Osteoblast (primary cell): ENCODE measurements around the gene GDAP1L1. TPM values are rescaled to one million over a fixed set of nuclear protein-coding genes. Genes with fewer than 3 reads are reported as not detected.

Experiments used
- DNase-seq: peaks from one replicate; pipeline ENCODE4 v3.0.0; 2011; ENCODE audit warnings: low spot score, mixed read lengths; ENCODE audit not compliant: insufficient read length; ENCODE audit errors: missing footprints
- H2AFZ ChIP-seq: 2 replicates; pipeline ENCODE4 v1.6.0; 2011; ENCODE audit warnings: mild to moderate bottlenecking, low read length
- H3K27ac ChIP-seq: 2 replicates; pipeline ENCODE4 v1.5.1; 2011; ENCODE audit warnings: mild to moderate bottlenecking, low read depth, low read length, moderate library complexity
- H3K27me3 ChIP-seq: 2 replicates; pipeline ENCODE4 v1.6.0; 2012; ENCODE audit warnings: mild to moderate bottlenecking, control low read depth, inconsistent platforms, low read length, moderate library complexity; ENCODE audit not compliant: insufficient read depth
- H3K36me3 ChIP-seq: 2 replicates; pipeline ENCODE4 v1.5.1; 2011; ENCODE audit warnings: mild to moderate bottlenecking, low read length, control low read depth, moderate library complexity; ENCODE audit not compliant: insufficient read depth
- H3K4me1 ChIP-seq: 2 replicates; pipeline ENCODE4 v1.5.1; 2011; ENCODE audit warnings: mild to moderate bottlenecking, low read length, control low read depth, moderate library complexity; ENCODE audit not compliant: insufficient read depth
- H3K4me2 ChIP-seq: 2 replicates; pipeline ENCODE4 v1.6.0; 2011; ENCODE audit warnings: mild to moderate bottlenecking, low read length; ENCODE audit not compliant: insufficient read depth
- H3K4me3 ChIP-seq: fragments of 200-600 bp; sonication (generic); 3 replicates; pipeline ENCODE4 v1.5.1; 2012; ENCODE audit warnings: mild to moderate bottlenecking, low read length, inconsistent platforms; ENCODE audit not compliant: insufficient read depth
- H3K79me2 ChIP-seq: 2 replicates; pipeline ENCODE4 v1.6.0; 2012; ENCODE audit warnings: mild to moderate bottlenecking, low read length, control low read depth, inconsistent platforms; ENCODE audit not compliant: insufficient read depth
- H3K9me3 ChIP-seq: 2 replicates; pipeline ENCODE4 v1.5.1; 2011; ENCODE audit warnings: low read depth, low read length, control low read depth
- H4K20me1 ChIP-seq: 2 replicates; pipeline ENCODE4 v1.6.0; 2012; ENCODE audit warnings: mild to moderate bottlenecking, low read length, control low read depth; ENCODE audit not compliant: insufficient read depth
- CTCF ChIP-seq: IDR thresholded peaks from 2 replicates; pipeline ENCODE4 v1.5.1; 2011; ENCODE audit warnings: mild to moderate bottlenecking, low read depth, low read length, moderate library complexity; ENCODE audit errors: extremely low read depth
- total RNA-seq: library from RNA; depleted of rRNA; stranded (reverse); fragments of >200 nt; gene quantifications from 2 replicates; pipeline ENCODE4 v1.2.3, GENCODE V29; 2012

The GDAP1L1 gene
- total RNA-seq, 1 donor: 0.72 TPM

- TF ChIP-seq CTCF: no peak
- H3K79me2 ChIP-seq: no peaks in the 10 kb centered on the region
- H3K9me3 ChIP-seq: no peaks in the 10 kb centered on the region
- H3K36me3 ChIP-seq: no peaks in the 10 kb centered on the region
- no peak overlapping the region for H3K27ac ChIP-seq
- H3K27me3 ChIP-seq: no peaks in the 10 kb centered on the region
- no peak overlapping the region for H3K4me2 ChIP-seq
- no peak overlapping the region for H3K4me3 ChIP-seq
- no peak overlapping the region for H2AFZ ChIP-seq
- DNase-seq: no peak
- peaks cover 5% of the 10 kb centered on the region for H4K20me1 ChIP-seq
- no peaks in the 10 kb centered on the region for H3K4me1 ChIP-seq
Measured at GRCh38 chr20:44219170-44219730, 27.9 kb upstream of the GDAP1L1 start.

DNA sequence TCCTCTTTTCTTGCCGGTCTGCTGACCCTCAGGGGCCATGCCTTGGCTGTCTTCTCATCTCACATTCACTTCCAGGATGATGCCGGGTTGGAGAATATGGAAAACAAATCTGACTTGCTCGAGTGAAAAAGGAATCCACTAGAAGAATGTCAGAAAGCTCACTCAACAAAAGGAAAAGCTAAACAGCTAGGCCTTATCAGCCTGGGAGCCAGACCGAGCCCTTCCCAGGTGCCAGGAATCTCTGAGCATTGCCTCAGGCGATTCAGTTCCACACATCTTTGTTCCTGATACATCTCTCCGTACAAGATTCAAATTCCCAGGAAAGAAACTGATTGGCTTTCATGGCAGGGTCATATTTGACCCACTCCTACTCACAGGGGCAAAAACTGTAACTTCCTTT, 27.3 kb upstream of the GDAP1L1 start:
- H3K36me3 ChIP-seq: no peaks in the 10 kb centered on the region
- no peak overlapping the region for H3K27ac ChIP-seq
- no peak overlapping the region for H3K4me2 ChIP-seq
- no peak overlapping the region for H2AFZ ChIP-seq
- H3K4me1 ChIP-seq: no peaks in the 10 kb centered on the region
- H3K9me3 ChIP-seq: no peaks in the 10 kb centered on the region
- no peak for TF ChIP-seq CTCF
- no peak for DNase-seq
- H3K79me2 ChIP-seq: no peaks in the 10 kb centered on the region
- peaks cover 5% of the 10 kb centered on the region for H4K20me1 ChIP-seq
- H3K27me3 ChIP-seq: peaks cover 3% of the 10 kb centered on the region
- no peak overlapping the region for H3K4me3 ChIP-seq

GRCh38 chr20:44221368-44221954, 25.6 kb upstream of the GDAP1L1 start:
- Histone ChIP-seq H3K4me2 (no peak overlapping the region), H3K27ac (no peak overlapping the region), H3K79me2 (no peaks in the 10 kb centered on the region), H2AFZ (no peak overlapping the region), H3K27me3 (peaks cover 3% of the 10 kb centered on the region), H3K9me3 (no peaks in the 10 kb centered on the region), H3K4me1 (no peaks in the 10 kb centered on the region), H3K4me3 (no peak overlapping the region), H4K20me1 (peaks cover 5% of the 10 kb centered on the region), H3K36me3 (no peaks in the 10 kb centered on the region)
- DNase-seq: no peak
- no peak for TF ChIP-seq CTCF

GRCh38 chr20:44222027-44222426, 25.1 kb upstream of the GDAP1L1 start:
- Histone ChIP-seq H3K4me2 (no peak overlapping the region), H3K27ac (no peak overlapping the region), H3K79me2 (no peaks in the 10 kb centered on the region), H3K27me3 (peaks cover 3% of the 10 kb centered on the region), H3K9me3 (no peaks in the 10 kb centered on the region), H4K20me1 (peaks cover 5% of the 10 kb centered on the region), H3K4me3 (no peak overlapping the region), H3K36me3 (no peaks in the 10 kb centered on the region), H2AFZ (no peak overlapping the region), H3K4me1 (no peaks in the 10 kb centered on the region)
- no peak for DNase-seq
- no peak for TF ChIP-seq CTCF
